Subcutaneous abdominal adipose tissue (tissue), 5 donors: ENCODE data around the gene FHAD1.

Experiments used
- H3K27ac ChIP-seq: one replicate; pipeline ENCODE4 v1.7.0; 2013; ENCODE audit warnings: low read depth, mild to moderate bottlenecking, inconsistent platforms, low read length, moderate library complexity
- H3K27me3 ChIP-seq, 5 donors: one replicate each; pipeline ENCODE4 v1.7.0; 2013; ENCODE audit warnings: low read length in 5 of 5, inconsistent platforms in 1 of 5; ENCODE audit not compliant: control insufficient read depth in 5 of 5, insufficient read depth in 4 of 5
- H3K36me3 ChIP-seq, 5 donors: one replicate each; pipeline ENCODE4 v1.7.0; 2013; ENCODE audit warnings: low read length in 5 of 5; ENCODE audit not compliant: control insufficient read depth in 5 of 5, insufficient read depth in 5 of 5
- H3K4me1 ChIP-seq, 5 donors: one replicate each; pipeline ENCODE4 v1.7.0; 2013; ENCODE audit warnings: low read length in 5 of 5, mild to moderate bottlenecking in 3 of 5, moderate library complexity in 1 of 5; ENCODE audit not compliant: control insufficient read depth in 5 of 5, insufficient read depth in 5 of 5
- H3K4me3 ChIP-seq, 5 donors: one replicate each; pipeline ENCODE4 v1.7.0; 2013; ENCODE audit warnings: low read length in 5 of 5, low read depth in 1 of 5
- H3K9ac ChIP-seq, 5 donors: one replicate each; pipeline ENCODE4 v1.7.0; 2013; ENCODE audit warnings: low read length in 5 of 5, mild to moderate bottlenecking in 4 of 5, moderate library complexity in 3 of 5
- H3K9me3 ChIP-seq, 5 donors: one replicate each; pipeline ENCODE4 v1.7.0; 2013; ENCODE audit warnings: low read length in 5 of 5; ENCODE audit not compliant: control insufficient read depth in 5 of 5
- donor health status: healthy.
- donor health status: healthy.
- donor health status: healthy.
- donor health status: healthy.
- donor health status: healthy.

The FHAD1 gene

DNA sequence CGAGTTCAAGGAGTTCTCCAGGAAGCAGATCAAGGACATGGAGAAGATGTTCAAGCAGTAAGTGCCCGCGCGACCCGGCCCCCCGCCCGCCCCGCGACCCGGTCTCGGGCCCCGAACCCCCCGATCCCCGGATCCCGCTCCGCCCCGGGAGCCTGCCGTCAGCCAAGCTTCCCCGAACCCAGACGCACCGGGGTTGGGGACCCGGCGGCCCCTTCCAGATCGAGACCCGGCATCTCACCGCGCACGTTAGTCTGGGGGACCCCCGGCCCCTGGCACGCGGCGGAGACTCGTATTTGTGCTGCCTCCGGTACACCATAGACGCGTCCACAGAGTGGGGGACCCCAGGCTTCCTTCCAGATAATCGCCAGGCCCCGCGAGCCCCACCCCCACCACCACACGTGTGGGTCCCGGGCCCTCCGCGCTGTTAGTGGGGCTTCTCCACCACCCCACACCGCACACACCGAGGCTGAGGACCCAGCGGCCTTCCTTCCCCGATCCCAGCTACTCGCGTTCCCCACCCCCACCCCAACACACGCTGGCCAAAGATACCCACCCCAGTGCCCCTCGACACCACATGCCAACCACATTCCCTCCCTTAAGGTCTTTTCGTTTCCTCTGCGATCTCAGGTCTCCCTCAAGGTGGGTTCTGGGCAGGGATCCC lies 163.3 kb downstream of the FHAD1 start:
- H3K27me3 ChIP-seq = no peaks in the 10 kb centered on the region
- H3K9ac ChIP-seq = peak overlapping the region; percentile 28 to 84 (median 82)
- H3K9me3 ChIP-seq = no peaks in the 10 kb centered on the region
- H3K4me3 ChIP-seq = peak overlapping the region; percentile 72 to 92 (median 82)
- H3K4me1 ChIP-seq = peaks cover 0 to 73% (median 56%) of the 10 kb centered on the region in 5 donors
- H3K36me3 ChIP-seq = peaks cover 0 to 7% (median 0%) of the 10 kb centered on the region in 5 donors
- H3K27ac ChIP-seq = peak overlapping the region; percentile 16

- Histone ChIP-seq H3K9ac (peak overlapping the region; percentile 28 to 84 (median 82)), H3K27me3 (no peaks in the 10 kb centered on the region)
These were observed 163.8 kb downstream of the FHAD1 start for GRCh38 chr1:15410884-15411245.

GRCh38 chr1:15411593-15412137 lies 164.6 kb downstream of the FHAD1 start:
- peak overlapping the region; percentile 50 for H3K27ac ChIP-seq
- peak overlapping the region; percentile 72 to 92 (median 82) for H3K4me3 ChIP-seq
- peaks cover 3 to 85% (median 66%) of the 10 kb centered on the region in 5 donors for H3K4me1 ChIP-seq
- H3K9me3 ChIP-seq = no peaks in the 10 kb centered on the region
- H3K9ac ChIP-seq = peak overlapping the region in 4 of 5 donors; percentile 51 to 84 (median 73)
- H3K36me3 ChIP-seq = peaks cover 0 to 7% (median 0%) of the 10 kb centered on the region in 5 donors
- H3K27me3 ChIP-seq = no peaks in the 10 kb centered on the region

More at GRCh38 chr1:15410884-15411245, 163.8 kb downstream of the FHAD1 start:
- peaks cover 0 to 7% (median 0%) of the 10 kb centered on the region in 5 donors for H3K36me3 ChIP-seq
- peak overlapping the region; percentile 16 for H3K27ac ChIP-seq
- H3K4me1 ChIP-seq = peaks cover 0 to 78% (median 59%) of the 10 kb centered on the region in 5 donors
- no peaks in the 10 kb centered on the region for H3K9me3 ChIP-seq
- H3K4me3 ChIP-seq = peak overlapping the region; percentile 72 to 92 (median 82)

DNA sequence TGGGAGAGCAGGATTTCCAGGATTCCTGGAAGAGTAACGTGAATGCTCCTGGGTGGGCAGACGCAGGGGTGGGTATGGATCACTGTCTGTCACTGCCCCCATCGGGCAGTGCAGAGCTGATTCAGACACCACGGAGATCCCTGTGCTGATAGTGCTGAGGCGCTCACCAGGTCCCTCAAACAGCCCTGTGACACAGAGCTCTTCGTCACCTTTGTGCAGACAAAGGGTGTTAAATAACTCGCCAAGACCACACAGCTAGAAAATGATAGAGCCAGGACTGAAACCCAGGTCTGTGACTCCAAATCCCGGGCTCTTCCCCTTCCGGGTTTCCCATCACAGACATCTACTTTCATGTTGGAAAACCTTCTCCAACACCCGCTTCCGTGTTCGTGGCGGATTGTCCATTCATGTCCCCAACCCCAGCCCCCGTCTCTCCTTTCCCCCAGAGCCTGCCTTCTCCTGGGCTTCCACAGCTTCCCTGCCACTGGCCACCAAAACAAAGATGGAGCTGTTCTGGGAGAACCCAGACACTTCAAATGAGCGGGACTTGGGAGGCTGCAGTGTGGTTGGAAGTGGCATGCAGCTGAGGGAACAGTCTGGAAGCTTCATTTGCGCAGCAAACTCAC lies 165.3 kb downstream of the FHAD1 start:
- Histone ChIP-seq H3K4me1 (peaks cover 3 to 86% (median 66%) of the 10 kb centered on the region in 5 donors), H3K9me3 (no peaks in the 10 kb centered on the region), H3K4me3 (peak overlapping the region; percentile 53 to 89 (median 79)), H3K27ac (peak overlapping the region; percentile 50), H3K36me3 (peaks cover 0 to 7% (median 0%) of the 10 kb centered on the region in 5 donors), H3K27me3 (no peaks in the 10 kb centered on the region), H3K9ac (peak overlapping the region in 4 of 5 donors; percentile 51 to 84 (median 73))

DNA sequence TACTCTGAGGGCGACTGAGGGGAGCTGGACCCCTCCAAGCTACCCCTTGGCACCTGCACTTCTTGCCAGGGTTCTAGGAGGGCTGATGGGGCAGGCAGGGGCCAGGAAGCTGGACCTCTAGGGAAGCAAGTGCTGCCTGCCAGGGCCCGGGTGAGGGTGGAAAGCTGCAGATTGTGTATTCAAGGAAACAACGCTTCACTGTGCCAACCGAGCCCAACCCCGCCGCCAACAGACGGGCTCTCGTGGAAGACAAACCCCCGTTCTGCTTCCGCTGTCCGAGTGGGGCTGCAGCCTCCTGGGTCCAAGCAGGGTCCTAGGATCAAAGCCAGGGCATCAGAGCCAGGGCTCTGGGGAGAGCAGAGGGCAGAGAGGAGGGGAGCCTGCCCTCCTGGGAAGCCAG lies 165.8 kb downstream of the FHAD1 start:
- H3K27ac ChIP-seq = peak overlapping the region; percentile 50
- H3K9ac ChIP-seq = peak overlapping the region in 1 of 5 donors; percentile 24

GRCh38 chr1:15413563-15414444 lies 166.8 kb downstream of the FHAD1 start:
- H3K9ac ChIP-seq = peak overlapping the region in 1 of 5 donors; percentile 7
- H3K4me3 ChIP-seq = peak overlapping the region in 2 of 5 donors; percentile 29 to 82
- H3K27ac ChIP-seq = peak overlapping the region; percentile 50
- no peaks in the 10 kb centered on the region for H3K9me3 ChIP-seq
- H3K27me3 ChIP-seq = no peaks in the 10 kb centered on the region
- H3K4me1 ChIP-seq = peaks cover 5 to 86% (median 65%) of the 10 kb centered on the region in 5 donors
- H3K36me3 ChIP-seq = peaks cover 0 to 7% (median 0%) of the 10 kb centered on the region in 5 donors

More for the DNA sequence above, 165.8 kb downstream of the FHAD1 start:
- Histone ChIP-seq H3K9me3 (no peaks in the 10 kb centered on the region), H3K4me1 (peaks cover 3 to 86% (median 63%) of the 10 kb centered on the region in 5 donors), H3K36me3 (peaks cover 0 to 7% (median 0%) of the 10 kb centered on the region in 5 donors), H3K27me3 (no peaks in the 10 kb centered on the region), H3K4me3 (peak overlapping the region in 2 of 5 donors; percentile 48 to 82)

DNA sequence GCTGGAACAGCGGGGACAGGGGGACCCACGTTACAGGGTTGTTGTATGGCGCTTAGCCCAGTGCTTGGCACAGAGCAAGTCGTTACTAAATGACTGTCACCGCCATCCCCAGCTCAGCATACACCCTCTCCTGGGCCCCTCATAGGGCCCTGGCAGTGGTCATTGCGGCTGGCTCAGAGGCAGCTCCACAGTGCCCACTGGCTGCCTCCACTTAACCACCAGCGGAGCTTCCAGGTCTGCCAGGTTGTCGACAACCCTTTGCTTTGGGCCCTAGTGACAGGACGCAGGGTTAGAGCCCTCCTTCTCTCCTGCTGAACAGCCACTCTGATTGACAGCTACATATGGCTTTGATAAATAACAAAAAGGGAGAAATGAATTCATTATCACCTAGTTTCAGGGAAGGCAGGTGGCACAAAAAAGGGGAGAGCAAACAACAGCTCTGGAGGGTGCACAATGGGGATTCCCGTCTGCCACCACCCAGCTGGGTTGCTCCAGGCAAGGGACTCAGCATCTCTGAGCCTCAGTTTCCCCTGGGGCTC lies 167.5 kb downstream of the FHAD1 start:
- peaks cover 5 to 87% (median 65%) of the 10 kb centered on the region in 5 donors for H3K4me1 ChIP-seq
- H3K9me3 ChIP-seq = no peaks in the 10 kb centered on the region
- H3K9ac ChIP-seq = peak overlapping the region in 1 of 5 donors; percentile 7
- peaks cover 0 to 7% (median 0%) of the 10 kb centered on the region in 5 donors for H3K36me3 ChIP-seq
- H3K4me3 ChIP-seq = no peak overlapping the region
- peak overlapping the region; percentile 61 for H3K27ac ChIP-seq
- no peaks in the 10 kb centered on the region for H3K27me3 ChIP-seq

DNA sequence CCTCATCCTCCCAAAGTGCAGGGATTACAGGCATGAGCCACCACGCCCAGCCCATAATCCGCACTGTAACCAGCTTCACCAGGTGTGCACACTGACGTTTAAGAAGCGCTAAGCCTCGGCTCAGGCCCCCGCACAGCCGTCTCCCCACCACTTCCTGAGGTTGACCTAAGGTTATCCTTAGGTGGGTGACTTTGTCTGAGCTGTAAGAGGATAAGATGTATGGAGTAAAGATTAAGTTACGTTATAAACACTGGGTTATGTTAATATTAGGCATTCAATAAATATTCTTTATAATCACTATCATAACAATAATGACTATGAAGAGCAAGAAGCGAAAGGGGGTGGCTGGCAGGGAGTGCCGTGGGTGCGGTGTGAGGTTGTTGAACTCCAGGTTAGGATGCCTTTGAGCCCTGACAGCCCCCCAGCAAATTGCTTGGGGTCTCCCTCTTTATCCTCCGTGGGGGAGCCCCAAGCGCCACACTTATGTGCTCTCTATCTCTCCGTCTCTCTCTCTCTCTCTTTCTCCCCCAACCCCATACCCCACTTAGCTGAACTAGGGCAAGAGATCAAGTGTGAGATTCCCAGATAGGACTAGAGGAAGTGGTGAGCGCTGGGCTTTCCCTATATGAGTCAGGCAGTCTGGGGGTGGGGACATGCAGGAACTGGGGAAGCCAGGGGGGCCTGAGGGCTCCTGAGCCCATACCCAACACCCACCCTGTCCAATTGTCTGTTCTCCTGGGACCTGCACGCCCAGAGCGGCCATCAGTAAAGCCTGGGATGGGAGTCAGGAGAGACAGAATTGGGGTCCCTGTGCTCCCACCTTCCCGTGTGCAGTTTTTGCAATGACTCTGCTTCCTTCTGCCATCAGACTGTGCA lies 170.3 kb downstream of the FHAD1 start:
- H3K9me3 ChIP-seq = no peaks in the 10 kb centered on the region
- H3K4me3 ChIP-seq = peak overlapping the region in 1 of 5 donors; percentile 13
- H3K4me1 ChIP-seq = peaks cover 7 to 83% (median 55%) of the 10 kb centered on the region in 5 donors
- H3K9ac ChIP-seq = no peak overlapping the region
- peak overlapping the region; percentile 61 for H3K27ac ChIP-seq
- H3K36me3 ChIP-seq = peaks cover 0 to 7% (median 0%) of the 10 kb centered on the region in 5 donors
- H3K27me3 ChIP-seq = no peaks in the 10 kb centered on the region
